ENCODE results near the gene PCMT1. TPM values are rescaled to one million over a fixed set of nuclear protein-coding genes. Genes with fewer than 3 reads are reported as not detected.
"Not testable (repeated sequence)": the region's sequence is repeated elsewhere in the genome, so short reads cannot be mapped to it uniquely, and the experiment has no call there.

Gene PCMT1
- total RNA-seq, 8 experiments from 2014 or later = 52.4 to 137 (median 99.5) TPM

GRCh38 chr6:149728499-149729234 is 20.9 kb upstream of the PCMT1 start:
- Histone ChIP-seq H3K4me1 (replicated peaks in 1 of 2) (no peaks in the 10 kb centered on the region), H3K27ac (no peak overlapping the region), H3K4me3 (no peak overlapping the region)
- WGBS, 10 experiments = 87 to 100% (median 95%) methylated on average over 2 to 5 of the region's 5 CpGs
- in situ Hi-C loops (cut with MboI; ENCODE audit: low pct_unique_long_range_greater_than_20kb in 2 of 9, low sequenced_read_pairs in 9 of 9, unreplicated experiment in 9 of 9) = no loop called here
- ATAC-seq (replicated peaks in 6 of 8) = no peak

- no peak overlapping the region for H3K27ac ChIP-seq
- no peaks in the 10 kb centered on the region for H3K4me1 ChIP-seq (replicated peaks in 1 of 2)
- no peak overlapping the region for H3K4me3 ChIP-seq
- in situ Hi-C loops (cut with MboI; ENCODE audit: low pct_unique_long_range_greater_than_20kb in 2 of 9, low sequenced_read_pairs in 9 of 9, unreplicated experiment in 9 of 9) = no loop called here
- WGBS, 10 experiments = 92 to 100% (median 100%) methylated on average over 1 to 5 of the region's 8 CpGs; no CpG with 5 or more reads in 1 of the 10 experiments
- ATAC-seq (replicated peaks in 6 of 8) = no peak
Measured at GRCh38 chr6:149729824-149730223, 19.7 kb upstream of the PCMT1 start.

- 80 to 100% (median 94%) methylated on average over 1 to 2 of the region's 2 CpGs for WGBS, 10 experiments
- Histone ChIP-seq H3K27ac (no peak overlapping the region), H3K4me1 (replicated peaks in 1 of 2) (no peaks in the 10 kb centered on the region), H3K4me3 (no peak overlapping the region)
- in situ Hi-C loops (cut with MboI; ENCODE audit: low pct_unique_long_range_greater_than_20kb in 2 of 9, low sequenced_read_pairs in 9 of 9, unreplicated experiment in 9 of 9) = no loop called here
- ATAC-seq (replicated peaks in 6 of 8) = no peak
Measured at GRCh38 chr6:149733089-149733720, 16.3 kb upstream of the PCMT1 start.

GRCh38 chr6:149734915-149735314 is 14.6 kb upstream of the PCMT1 start:
- ATAC-seq (replicated peaks in 6 of 8) = no peak
- WGBS, 10 experiments = 67 to 100% (median 85%) methylated on average over 1 of the region's 1 CpG; no CpG with 5 or more reads in 6 of the 10 experiments
- Histone ChIP-seq H3K4me1 (replicated peaks in 1 of 2) (no peaks in the 10 kb centered on the region), H3K27ac (no peak overlapping the region), H3K4me3 (no peak overlapping the region)
- in situ Hi-C loops (cut with MboI; ENCODE audit: low pct_unique_long_range_greater_than_20kb in 2 of 9, low sequenced_read_pairs in 9 of 9, unreplicated experiment in 9 of 9) = no loop called here

- 10 to 100% (median 64%) methylated on average over 1 to 9 of the region's 10 CpGs for WGBS, 10 experiments
- peak overlapping the region; percentile 56 to 95 (median 67) for H3K4me3 ChIP-seq
- peaks cover 14 to 16% of the 10 kb centered on the region in 2 donors for H3K4me1 ChIP-seq (replicated peaks in 1 of 2)
- in situ Hi-C loops (cut with MboI; ENCODE audit: low pct_unique_long_range_greater_than_20kb in 2 of 9, low sequenced_read_pairs in 9 of 9, unreplicated experiment in 9 of 9); ATAC-seq (replicated peaks in 6 of 8); H3K27ac ChIP-seq: not testable (repeated sequence)
Measured at GRCh38 chr6:149745252-149745651, 4.3 kb upstream of the PCMT1 start.

GRCh38 chr6:149746147-149746946 is 3.2 kb upstream of the PCMT1 start, which contains the start of gene NUP43:
TSS of gene NUP43 (minus strand) at chr6:149746529. CDS start at chr6:149746495, 34 bp downstream.
- ATAC-seq (replicated peaks in 6 of 8) = peak; percentile 59 to 70 (median 64)
- Histone ChIP-seq H3K27ac (peak within 1 kb of the TSS in 1 of 2 donors; percentile 77), H3K4me1 (replicated peaks in 1 of 2) (peaks cover 18 to 23% of the 10 kb centered on the region in 2 donors), H3K4me3 (peak within 1 kb of the TSS; percentile 56 to 95 (median 67))
- whole genome bisulfite sequencing, 10 experiments = 0 to 40% (median 7%) methylated on average over 1 to 26 of the region's 41 CpGs; no CpG with 5 or more reads in 1 of the 10 experiments
- in situ Hi-C loops (cut with MboI; ENCODE audit: low pct_unique_long_range_greater_than_20kb in 2 of 9, low sequenced_read_pairs in 9 of 9, unreplicated experiment in 9 of 9) = no loop called here

GRCh38 chr6:149749082-149749593 is 403 bp upstream of the PCMT1 start:
- H3K4me3 ChIP-seq = peak overlapping the region; percentile 77 to 96 (median 87)
- in situ Hi-C loops (cut with MboI; ENCODE audit: low pct_unique_long_range_greater_than_20kb in 2 of 9, low sequenced_read_pairs in 9 of 9, unreplicated experiment in 9 of 9) = not testable (repeated sequence)
- peaks cover 18 to 25% of the 10 kb centered on the region in 2 donors for H3K4me1 ChIP-seq (replicated peaks in 1 of 2)
- H3K27ac ChIP-seq = peak overlapping the region; percentile 95 to 96
- WGBS, 10 experiments = no CpG with 5 or more reads among the region's 38 CpGs
- peak in 1 of 8 experiments; percentile 3 for ATAC-seq (replicated peaks in 6 of 8)

- peak overlapping the region; percentile 95 to 96 for H3K27ac ChIP-seq
- H3K4me3 ChIP-seq = peak overlapping the region; percentile 77 to 96 (median 87)
- 0 to 1% (median 0%) methylated on average over 3 to 11 of the region's 25 CpGs; no CpG with 5 or more reads in 5 of the 10 experiments for WGBS, 10 experiments
- peak in 7 of 8 experiments; percentile 14 to 66 (median 55) for ATAC-seq (replicated peaks in 6 of 8)
- H3K4me1 ChIP-seq (replicated peaks in 1 of 2) = peaks cover 16 to 23% of the 10 kb centered on the region in 2 donors
- in situ Hi-C loops (cut with MboI; ENCODE audit: low pct_unique_long_range_greater_than_20kb in 2 of 9, low sequenced_read_pairs in 9 of 9, unreplicated experiment in 9 of 9) = no loop called here
Measured at GRCh38 chr6:149750136-149750609, 632 bp downstream of the PCMT1 start.

- H3K4me3 ChIP-seq = peak overlapping the region in 4 of 5 donors; percentile 77 to 96 (median 87)
- no peak overlapping the region for H3K27ac ChIP-seq
- in situ Hi-C loops (cut with MboI; ENCODE audit: low pct_unique_long_range_greater_than_20kb in 2 of 9, low sequenced_read_pairs in 9 of 9, unreplicated experiment in 9 of 9) = no loop called here
- peaks cover 12 to 17% of the 10 kb centered on the region in 2 donors for H3K4me1 ChIP-seq (replicated peaks in 1 of 2)
- WGBS, 10 experiments = 75 to 100% (median 93%) methylated on average over 1 to 8 of the region's 8 CpGs
- ATAC-seq (replicated peaks in 6 of 8) = no peak
Measured at GRCh38 chr6:149751239-149751638, 1.7 kb downstream of the PCMT1 start.

GRCh38 chr6:149751920-149752319 is 2.4 kb downstream of the PCMT1 start:
- H3K4me1 ChIP-seq (replicated peaks in 1 of 2) = peaks cover 7 to 13% of the 10 kb centered on the region in 2 donors
- in situ Hi-C loops (cut with MboI; ENCODE audit: low pct_unique_long_range_greater_than_20kb in 2 of 9, low sequenced_read_pairs in 9 of 9, unreplicated experiment in 9 of 9); ATAC-seq (replicated peaks in 6 of 8); H3K4me3 ChIP-seq; H3K27ac ChIP-seq: not testable (repeated sequence)
- 87 to 100% (median 100%) methylated on average over 1 to 4 of the region's 5 CpGs; no CpG with 5 or more reads in 3 of the 10 experiments for WGBS, 10 experiments

- WGBS, 10 experiments = 64 to 100% (median 97%) methylated on average over 1 to 4 of the region's 4 CpGs
- H3K27ac ChIP-seq = no peak overlapping the region
- no peak overlapping the region for H3K4me3 ChIP-seq
- in situ Hi-C loops (cut with MboI; ENCODE audit: low pct_unique_long_range_greater_than_20kb in 2 of 9, low sequenced_read_pairs in 9 of 9, unreplicated experiment in 9 of 9) = no loop called here
- peaks cover 7 to 12% of the 10 kb centered on the region in 2 donors for H3K4me1 ChIP-seq (replicated peaks in 1 of 2)
- ATAC-seq (replicated peaks in 6 of 8) = no peak
Measured at GRCh38 chr6:149752600-149753373, 3.2 kb downstream of the PCMT1 start.

- peaks cover 7 to 12% of the 10 kb centered on the region in 2 donors for H3K4me1 ChIP-seq (replicated peaks in 1 of 2)
- WGBS, 10 experiments = 80 to 97% (median 92%) methylated on average over 1 to 3 of the region's 3 CpGs; no CpG with 5 or more reads in 3 of the 10 experiments
- H3K4me3 ChIP-seq; ATAC-seq (replicated peaks in 6 of 8); in situ Hi-C loops (cut with MboI; ENCODE audit: low pct_unique_long_range_greater_than_20kb in 2 of 9, low sequenced_read_pairs in 9 of 9, unreplicated experiment in 9 of 9); H3K27ac ChIP-seq: not testable (repeated sequence)
Measured at GRCh38 chr6:149753374-149753637, 3.8 kb downstream of the PCMT1 start.
